Endothelial cell of umbilical vein (primary cell): Measurements from ENCODE around the gene ULK4.

Source experiments
- CTCF ChIP-seq, 2 donors: IDR thresholded peaks; 1 replicate in 1 of 2; 2 replicates in 1 of 2; pipeline ENCODE4 v1.5.1; 2011; ENCODE audit warnings: low read length in 2 of 2, mild to moderate bottlenecking in 2 of 2, moderate library complexity in 2 of 2, control low read depth in 1 of 2, inconsistent platforms in 1 of 2, low read depth in 1 of 2; ENCODE audit not compliant: insufficient read depth in 1 of 2; ENCODE audit errors: extremely low read depth in 1 of 2
- EZH2 ChIP-seq: IDR thresholded peaks from 2 replicates; pipeline ENCODE4 v1.6.1; 2012; ENCODE audit warnings: borderline replicate concordance, low read depth, mild to moderate bottlenecking, moderate library complexity, low read length, inconsistent platforms; ENCODE audit not compliant: severe bottlenecking
- GATA2 ChIP-seq: IDR thresholded peaks from 2 replicates; pipeline ENCODE4 v1.7.0; 2011; ENCODE audit warnings: low read depth, mild to moderate bottlenecking, moderate library complexity, mixed read lengths, low read length; ENCODE audit not compliant: insufficient read length, insufficient read depth
- POLR2A ChIP-seq: IDR thresholded peaks from 2 replicates; pipeline ENCODE4 v1.6.1; 2012; ENCODE audit warnings: low read depth, mild to moderate bottlenecking, control low read depth, low read length
- POLR2AphosphoS5 ChIP-seq: IDR thresholded peaks from 2 replicates; pipeline ENCODE4 v1.6.1; 2012; ENCODE audit warnings: low read depth, mild to moderate bottlenecking, control low read depth, low read length, moderate library complexity; ENCODE audit not compliant: insufficient read depth

DNA sequence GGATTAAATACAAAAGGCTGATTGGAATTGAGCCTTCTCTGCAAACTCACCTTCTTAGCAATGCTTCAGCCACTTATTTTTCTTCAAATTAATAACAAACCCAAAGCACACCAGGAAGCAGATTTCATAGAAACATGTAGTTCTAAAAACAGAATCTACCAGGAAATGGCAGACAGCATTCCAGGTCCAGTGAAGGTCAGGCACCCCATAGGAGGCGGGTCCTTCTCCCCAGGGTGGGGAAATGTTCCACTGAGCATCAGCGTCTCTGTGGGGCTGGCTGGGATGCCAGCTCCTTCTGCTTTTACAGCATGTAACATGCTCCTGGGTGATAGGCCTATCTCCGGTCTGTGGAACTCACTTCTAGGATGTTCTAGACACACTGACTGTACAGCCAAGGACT, 713.4 kb downstream of the ULK4 start:
- TF ChIP-seq POLR2A: no peak
- TF ChIP-seq EZH2: no peak
- no peak for TF ChIP-seq CTCF (IDR thresholded peaks at IDR 0.05; ENCODE audit: extremely low read depth in 1 of 2, insufficient read depth in 1 of 2, low read depth in 1 of 2, low read length in 2 of 2)
- no peak for TF ChIP-seq POLR2AphosphoS5
- no peak for TF ChIP-seq GATA2
